GM12878 (cell line): Measurements from ENCODE around the gene SMARCE1. TPM values are rescaled to one million over a fixed set of nuclear protein-coding genes. Genes with fewer than 3 reads are reported as not detected.

Experiments used
- ATAC-seq: fragments of 200-7000 bp; cut with Tn5 transposase; 3 replicates; pipeline ENCODE4 v1.9.1; 2020; ENCODE audit warnings: mild to moderate bottlenecking, moderate library complexity
- BruUV-seq: library from RNA; stranded (reverse); fragments of 400-500 nt; replicated peaks from 2 replicates; lab custom pipeline; 2021; lab: Mats Ljungman, UMichigan
- CTCF ChIA-PET: fragments of 300-600 bp; sonication (Branson Sonifier 250); formaldehyde crosslinking; extraction: SDS; loops from one replicate; lab custom pipeline; 2021; ENCODE audit warnings: inconsistent platforms; lab: Yijun Ruan, JAX
- POLR2A ChIA-PET: fragments of 350-600 bp; formaldehyde crosslinking; extraction: SDS; loops from one replicate; lab custom pipeline; 2021; ENCODE audit warnings: inconsistent platforms; lab: Charles Lee
- RAD21 ChIA-PET: fragments of 300-600 bp; sonication (Branson Sonifier 250); formaldehyde crosslinking; loops from one replicate; lab custom pipeline; 2023; ENCODE audit warnings: antibody characterized with exemption; ENCODE audit not compliant: unreplicated experiment; lab: Charles Lee
- SMC1A ChIA-PET: fragments of 300-600 bp; sonication (Branson Sonifier 250); formaldehyde crosslinking; loops from one replicate; lab custom pipeline; 2023; ENCODE audit not compliant: unreplicated experiment, uncharacterized antibody; lab: Charles Lee
- DNase-seq: peaks from one replicate; pipeline ENCODE4 v3.0.0-alpha.2; 2011; ENCODE audit warnings: low read depth, low spot score
- FAIRE-seq: peaks from 3 replicates; lab custom pipeline; 2011; peaks lifted over from hg19 to GRCh38; lab: Jason Lieb, UNC
- H2AFZ ChIP-seq: 2 replicates; pipeline ENCODE4 v1.6.0; 2011; ENCODE audit warnings: low read depth, low read length, control low read depth; ENCODE audit not compliant: control insufficient read depth
- H3K27ac ChIP-seq: 2 replicates; pipeline ENCODE4 v1.5.1; 2011; ENCODE audit warnings: control low read depth; ENCODE audit not compliant: control insufficient read depth, insufficient read depth
- H3K27me3 ChIP-seq, 2 experiments: replicated peaks in 1 of 2; 2 replicates each; pipeline versions ENCODE4 v1.6.0 to v1.6.1; 2011; ENCODE audit warnings: low read length in 1 of 2; ENCODE audit not compliant: control insufficient read depth in 2 of 2, insufficient read depth in 2 of 2
- H3K36me3 ChIP-seq, 2 experiments: 2 replicates each; pipeline ENCODE4 v1.5.1; 2011; ENCODE audit warnings: low read length in 1 of 2; ENCODE audit not compliant: control insufficient read depth in 2 of 2, insufficient read depth in 2 of 2
- H3K4me1 ChIP-seq: 2 replicates; pipeline ENCODE4 v1.6.1; 2011; ENCODE audit warnings: mild to moderate bottlenecking, low read length, moderate library complexity, mixed read lengths; ENCODE audit not compliant: control insufficient read depth, insufficient read depth
- H3K4me2 ChIP-seq: 2 replicates; pipeline ENCODE4 v1.6.0; 2011; ENCODE audit warnings: control low read depth; ENCODE audit not compliant: control insufficient read depth, insufficient read depth
- H3K4me3 ChIP-seq: fragments of 200-600 bp; sonication (generic); 2 replicates; pipeline ENCODE4 v1.5.1; 2016
- H3K79me2 ChIP-seq: 2 replicates; pipeline ENCODE4 v1.6.0; 2011; ENCODE audit warnings: low read length; ENCODE audit not compliant: control insufficient read depth, insufficient read depth
- H3K9ac ChIP-seq: 2 replicates; pipeline ENCODE4 v1.8.0; 2011; ENCODE audit warnings: low read length, control low read depth, mixed read lengths; ENCODE audit not compliant: control insufficient read depth, insufficient read depth
- H3K9me3 ChIP-seq: replicated peaks from 3 replicates; pipeline ENCODE4 v1.5.1; 2011; ENCODE audit warnings: mild to moderate bottlenecking, low read length; ENCODE audit not compliant: control insufficient read depth, insufficient read depth
- H4K20me1 ChIP-seq: 2 replicates; pipeline ENCODE4 v1.6.0; 2011; ENCODE audit not compliant: control insufficient read depth, insufficient read depth
- CHD2 ChIP-seq: IDR thresholded peaks from 2 replicates; pipeline ENCODE4 v1.6.1; 2011; ENCODE audit warnings: low read depth, low read length, improper control_type of control experiment, borderline replicate concordance
- ETV6 ChIP-seq, 2 experiments: fragments of 450-650 bp in 1 of 2; IDR thresholded peaks in 1 of 2; conservative IDR thresholded peaks in 1 of 2; 2 replicates each; pipeline ENCODE4 v1.6.1; 2014; ENCODE audit warnings: antibody characterized with exemption in 1 of 2, borderline replicate concordance in 1 of 2, low read depth in 1 of 2, mild to moderate bottlenecking in 1 of 2, moderate library complexity in 1 of 2
- HDAC6 ChIP-seq: fragments of 200-600 bp; sonication (generic); IDR thresholded peaks from one replicate; pipeline ENCODE4 v1.8.0; 2017; ENCODE audit warnings: antibody characterized with exemption; ENCODE audit not compliant: unreplicated experiment
- NFYB ChIP-seq: IDR thresholded peaks from 2 replicates; pipeline ENCODE4 v1.6.1; 2011; ENCODE audit warnings: low read depth, mild to moderate bottlenecking, low read length, improper control_type of control experiment, moderate library complexity; ENCODE audit not compliant: insufficient read depth
- NR2F1 ChIP-seq: fragments of 450-650 bp; conservative IDR thresholded peaks from 2 replicates; pipeline ENCODE4 v1.6.1; 2017; ENCODE audit warnings: mild to moderate bottlenecking
- NRF1 ChIP-seq: conservative IDR thresholded peaks from 2 replicates; pipeline ENCODE4 v1.6.1; 2011; ENCODE audit warnings: mild to moderate bottlenecking, low read depth, low read length, improper control_type of control experiment
- SPI1 ChIP-seq: IDR thresholded peaks from 2 replicates; pipeline ENCODE4 v1.6.1; 2011; ENCODE audit warnings: low read depth, mild to moderate bottlenecking, low read length, moderate library complexity, borderline replicate concordance; ENCODE audit not compliant: insufficient read depth
- TCF7 ChIP-seq: IDR thresholded peaks from 2 replicates; pipeline ENCODE4 v1.6.1; 2014; ENCODE audit warnings: antibody characterized with exemption, borderline replicate concordance
- YY1 ChIP-seq: IDR thresholded peaks from 2 replicates; pipeline ENCODE4 v1.6.1; 2011; ENCODE audit warnings: low read depth, mild to moderate bottlenecking, low read length
- WGBS: methylation state at CpG from one replicate; pipeline ENCODE4 v1.1.6; 2016; ENCODE audit warnings: low lambda C conversion rate; ENCODE audit not compliant: insufficient replicate concordance, insufficient coverage; ENCODE audit errors: missing lambda C conversion rate; 5-methylcytosine and 5-hydroxymethylcytosine counted together
- in situ Hi-C: fragments of 300-500 bp; cut with MboI; formaldehyde crosslinking; loops from 9 replicates; pipeline ENCODE4 v1.14.3; 2018; ENCODE audit warnings: mixed read lengths
- intact Hi-C: fragments of 100-400 bp; cut with micrococcal nuclease; formaldehyde crosslinking; loops from one replicate; pipeline ENCODE4 v1.14.2; 2022; ENCODE audit not compliant: unreplicated experiment
- polyA plus RNA-seq, 11 experiments: library from polyadenylated mRNA; depleted of rRNA in 4 of 11; unstranded in 6 of 11; stranded (reverse) in 5 of 11; fragments of >200 nt; fragmentation: Nextera tagmentation in 4 of 11; fragmentation: Illumina TruSeq in 1 of 11; extraction: Ambion mirVana in 4 of 11; extraction: Trizol in 1 of 11; gene quantifications; 1 replicate in 1 of 11; 2 replicates in 10 of 11; pipeline versions ENCODE4 v1.2.1 to v1.2.3, GENCODE V29; 2011 to 2016; ENCODE audit warnings: inconsistent platforms in 2 of 11, missing spikeins in 2 of 11, low read depth in 1 of 11
- total RNA-seq, 4 experiments: library from RNA; depleted of rRNA in 3 of 4; stranded (reverse); fragments of >200 nt in 3 of 4; fragmentation: Illumina TruSeq in 1 of 4; extraction: Trizol in 1 of 4; gene quantifications; 2 replicates each; pipeline versions ENCODE4 v1.2.1 to v1.2.3, GENCODE V29; 2013 to 2021
- TF ChIP-seq, protein P1 (sequence below): IDR thresholded peaks from 2 replicates; pipeline ENCODE4 v1.6.1; 2012; ENCODE audit warnings: low read depth, low read length, improper control_type of control experiment
- TF ChIP-seq, protein P2 (sequence below): IDR thresholded peaks from 2 replicates; pipeline ENCODE4 v1.6.1; 2012; ENCODE audit warnings: low read depth, low read length, improper control_type of control experiment

SMARCE1 gene
- total and polyA plus RNA-seq, 10 of the 15 experiments (the other 5 are each of a cell fraction or from before 2014, with no cell fraction given): 87.9 to 191 (median 132) TPM

- Histone ChIP-seq H2AFZ (no peak overlapping the region), H3K4me2 (peak overlapping the region; percentile 67; the same call in 1 of the 2 replicates), H3K79me2 (no peaks in the 10 kb centered on the region), H3K9me3 (peaks cover 10% of the 10 kb centered on the region), H3K4me3 (no peak overlapping the region), H3K4me1 (peaks cover 57% of the 10 kb centered on the region), H3K27me3 (no peaks in the 10 kb centered on the region), H3K9ac (no peak overlapping the region; the same call in 1 of the 2 replicates), H3K36me3 (no peaks in the 10 kb centered on the region), H4K20me1 (no peaks in the 10 kb centered on the region), H3K27ac (peak overlapping the region; percentile 63; the same call in 1 of the 2 replicates)
- ChIA-PET POLR2A (interaction anchor here (1.0 to 4.4 kb wide), 8 partner anchors 10 to 44 kb away, joined by 3 to 81 read pairs (median 13); partner anchors contain the start of gene CCR7), SMC1A (interaction anchor here (1.0 to 4.3 kb wide), 16 partner anchors 10 to 62 kb away, joined by 3 to 63 read pairs (median 10); partner anchors contain the start of gene CCR7), CTCF (interaction anchor here (0.8 to 2.8 kb wide), 13 partner anchors 12 to 1068 kb away, joined by 3 to 43 read pairs (median 4); partner anchors contain the start of genes CCR7 and TOP2A), RAD21 (interaction anchor here (0.8 to 4.0 kb wide), 14 partner anchors 10 to 65 kb away, joined by 3 to 75 read pairs (median 5); partner anchors contain the start of gene CCR7)
- no peak for ATAC-seq
- intact Hi-C loops: no loop called here
- in situ Hi-C loops: no loop called here
- 74% methylated on average over 3 of the region's 3 CpGs for WGBS
- no peak for DNase-seq
- TF ChIP-seq, protein P1, sequence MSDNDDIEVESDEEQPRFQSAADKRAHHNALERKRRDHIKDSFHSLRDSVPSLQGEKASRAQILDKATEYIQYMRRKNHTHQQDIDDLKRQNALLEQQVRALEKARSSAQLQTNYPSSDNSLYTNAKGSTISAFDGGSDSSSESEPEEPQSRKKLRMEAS: no peak
- no peak for TF ChIP-seq NFYB
- no peak for TF ChIP-seq ETV6 (conservative IDR thresholded peaks at IDR 0.05 in 1 of 2, IDR thresholded peaks at IDR 0.05 in 1 of 2; ENCODE audit: borderline replicate concordance in 1 of 2, low read depth in 1 of 2)
- TF ChIP-seq NR2F1: no peak
- TF ChIP-seq, protein P2, sequence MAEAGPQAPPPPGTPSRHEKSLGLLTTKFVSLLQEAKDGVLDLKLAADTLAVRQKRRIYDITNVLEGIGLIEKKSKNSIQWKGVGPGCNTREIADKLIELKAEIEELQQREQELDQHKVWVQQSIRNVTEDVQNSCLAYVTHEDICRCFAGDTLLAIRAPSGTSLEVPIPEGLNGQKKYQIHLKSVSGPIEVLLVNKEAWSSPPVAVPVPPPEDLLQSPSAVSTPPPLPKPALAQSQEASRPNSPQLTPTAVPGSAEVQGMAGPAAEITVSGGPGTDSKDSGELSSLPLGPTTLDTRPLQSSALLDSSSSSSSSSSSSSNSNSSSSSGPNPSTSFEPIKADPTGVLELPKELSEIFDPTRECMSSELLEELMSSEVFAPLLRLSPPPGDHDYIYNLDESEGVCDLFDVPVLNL: no peak
- no peak for TF ChIP-seq TCF7
- TF ChIP-seq SPI1: no peak
- TF ChIP-seq CHD2: no peak
- no peak for TF ChIP-seq YY1
- TF ChIP-seq HDAC6: no peak
- no peak for TF ChIP-seq NRF1
- no peak for FAIRE-seq
- no TSS peak for BruUV-seq
Observed at GRCh38 chr17:40597156-40597555, 50.5 kb downstream of the SMARCE1 start.
